GM18517 (cell line): ENCODE data around the gene ZNF519.
"Not testable (repeated sequence)": the region's sequence is repeated elsewhere in the genome, so short reads cannot be mapped to it uniquely, and the experiment has no call there.

ENCODE experiments used
- ATAC-seq: cut with Tn5 transposase; IDR thresholded peaks from one replicate; pipeline ENCODE4 v1.9.1; 2021; ENCODE audit warnings: mild to moderate bottlenecking, moderate library complexity; ENCODE audit not compliant: unreplicated experiment

ZNF519 gene

DNA sequence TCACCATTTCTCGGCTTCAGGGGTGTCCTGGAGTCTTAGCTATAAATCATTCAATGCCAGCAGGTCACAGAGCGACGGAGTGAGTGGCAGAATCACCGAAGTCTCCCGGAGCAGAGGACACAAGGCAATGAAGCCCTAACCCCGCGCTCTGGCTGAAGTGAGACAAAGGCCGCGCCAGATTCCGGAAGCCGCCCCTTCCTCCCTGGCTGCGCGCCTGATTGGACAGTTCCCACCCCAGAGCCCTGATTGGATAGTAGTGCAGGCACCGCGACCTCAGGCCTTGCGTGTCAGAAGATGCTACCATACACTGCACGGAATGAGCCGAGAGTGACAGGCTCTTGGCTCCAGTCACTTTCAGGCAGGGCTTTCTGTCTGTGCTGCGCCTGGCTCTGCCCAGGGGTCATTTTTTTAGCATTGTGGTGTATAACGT is at the start of gene ZNF519:
Gene ZNF519, minus strand, starts transcription at position 165 of the 430 bp plus-strand sequence. Its CDS starts 158 bp downstream, at position 7.
- ATAC-seq, result peak; percentile 100

DNA sequence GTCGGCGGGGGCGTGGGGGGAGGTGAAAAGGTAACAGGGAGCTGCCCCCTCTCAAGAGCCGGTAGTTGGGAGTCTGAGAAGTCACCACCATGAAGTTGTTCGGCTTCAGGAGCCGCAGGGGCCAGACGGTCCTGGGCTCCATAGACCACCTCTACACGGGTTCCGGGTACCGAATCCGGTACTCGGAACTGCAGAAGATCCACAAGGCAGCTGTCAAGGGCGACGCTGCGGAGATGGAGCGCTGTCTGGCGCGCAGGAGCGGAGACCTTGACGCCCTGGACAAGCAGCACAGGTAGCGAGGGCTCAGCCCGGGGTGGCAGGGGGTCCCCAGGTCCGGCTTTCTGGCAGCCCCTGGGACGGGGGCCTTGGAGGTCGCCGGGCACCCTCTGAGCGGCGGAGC is 47.1 kb upstream of the ZNF519 start:
- ATAC-seq, result no peak

DNA sequence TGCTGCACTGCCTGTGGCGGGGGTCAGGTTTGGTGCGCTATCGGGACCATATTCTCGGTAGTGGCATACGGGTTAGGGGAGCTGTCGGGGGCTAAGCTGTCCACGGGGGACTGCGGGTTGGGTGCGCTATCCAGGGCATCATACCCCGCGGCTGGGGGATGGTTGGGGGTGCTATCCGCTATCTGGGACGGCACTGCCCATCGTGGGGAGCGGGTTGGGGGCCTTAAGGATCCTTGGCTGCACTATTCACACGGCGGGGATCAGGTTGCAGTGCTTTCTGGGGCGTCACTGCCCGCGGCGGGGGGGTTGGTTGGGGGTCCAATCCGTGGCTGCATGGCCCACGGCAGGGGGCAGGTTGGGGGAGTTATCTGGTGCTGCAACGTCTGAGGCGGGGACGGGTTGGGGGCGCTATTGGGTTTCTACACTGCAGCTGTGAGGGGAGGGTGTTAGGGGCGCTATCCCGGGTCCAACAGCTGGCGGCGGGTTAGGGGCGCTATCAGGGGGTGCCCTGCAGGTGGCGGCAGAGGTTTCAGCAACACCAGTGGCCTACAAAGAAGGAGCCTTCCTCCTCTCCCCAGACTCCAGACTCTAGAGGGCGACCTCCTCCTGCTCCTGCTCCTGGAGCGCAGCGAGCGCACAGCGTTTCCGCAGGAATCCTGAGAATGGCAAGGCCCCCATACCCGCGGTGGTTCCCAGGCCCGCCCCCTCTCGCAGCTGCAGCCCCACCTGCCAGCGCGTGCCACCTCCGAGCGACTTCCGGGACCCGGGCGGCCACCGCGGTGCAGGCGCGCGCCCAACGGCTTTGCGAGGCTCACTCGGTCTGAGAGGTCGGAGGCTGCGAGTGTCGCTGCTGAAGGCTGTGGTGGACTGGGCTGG is 46.3 kb upstream of the ZNF519 start:
- peak; percentile 95 for ATAC-seq

DNA sequence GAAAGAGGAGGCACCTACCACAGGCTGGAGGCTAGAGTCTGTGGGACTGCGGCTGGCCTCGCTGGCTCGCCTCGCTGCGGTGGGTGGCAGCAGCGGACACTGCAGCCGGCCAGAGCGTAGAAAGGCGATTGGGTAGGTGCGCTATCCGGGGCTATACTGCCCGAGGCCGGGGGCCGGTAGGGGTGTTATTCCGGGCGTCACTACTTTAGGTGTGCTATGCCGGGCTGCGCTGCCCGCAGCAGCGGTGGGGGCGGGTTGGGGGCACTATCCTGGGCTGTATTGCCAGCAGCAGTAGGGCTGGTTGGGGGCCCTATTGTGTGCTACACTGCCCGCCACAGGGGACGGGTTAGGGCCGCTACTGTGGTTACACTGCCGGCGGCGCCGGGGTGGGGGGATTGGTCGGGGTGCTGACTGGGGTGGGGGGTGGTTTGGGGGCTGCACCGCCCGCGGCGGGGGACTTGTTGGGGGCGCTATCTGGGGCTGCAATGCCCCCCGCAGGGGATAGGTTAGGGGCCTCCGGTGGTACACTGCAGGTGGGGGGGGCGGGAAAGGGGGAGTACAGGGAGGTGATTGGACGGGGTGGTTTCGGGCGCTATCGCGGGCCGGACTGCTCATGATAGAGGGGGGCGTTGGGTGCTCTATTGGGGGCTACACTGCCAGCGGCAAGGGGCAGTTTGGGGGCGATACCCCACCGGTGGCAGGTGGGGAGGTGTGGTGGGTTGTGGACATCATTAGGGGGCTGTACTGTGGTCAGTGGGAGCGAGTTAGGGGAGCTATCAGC is 45.5 kb upstream of the ZNF519 start:
- ATAC-seq, result not testable (repeated sequence)

DNA sequence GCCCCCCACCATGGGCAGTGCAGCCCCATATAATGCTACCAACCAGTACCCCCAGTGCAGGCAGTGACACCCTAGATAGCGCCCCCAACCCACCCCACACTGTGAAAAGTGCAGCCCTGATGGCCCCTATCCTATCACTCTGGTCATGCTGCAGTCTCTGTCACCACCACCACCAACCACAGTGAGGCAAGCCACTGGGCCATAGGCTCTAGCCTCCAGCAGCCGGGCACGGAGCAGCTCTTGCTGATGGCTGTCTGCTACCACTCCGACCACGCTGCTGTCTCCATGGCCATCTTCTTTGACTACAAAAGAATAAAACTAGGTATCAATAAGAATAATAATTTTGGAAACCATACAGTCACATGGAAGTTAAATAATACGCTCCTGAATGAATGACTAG is 43.2 kb upstream of the ZNF519 start:
- not testable (repeated sequence) for ATAC-seq

DNA sequence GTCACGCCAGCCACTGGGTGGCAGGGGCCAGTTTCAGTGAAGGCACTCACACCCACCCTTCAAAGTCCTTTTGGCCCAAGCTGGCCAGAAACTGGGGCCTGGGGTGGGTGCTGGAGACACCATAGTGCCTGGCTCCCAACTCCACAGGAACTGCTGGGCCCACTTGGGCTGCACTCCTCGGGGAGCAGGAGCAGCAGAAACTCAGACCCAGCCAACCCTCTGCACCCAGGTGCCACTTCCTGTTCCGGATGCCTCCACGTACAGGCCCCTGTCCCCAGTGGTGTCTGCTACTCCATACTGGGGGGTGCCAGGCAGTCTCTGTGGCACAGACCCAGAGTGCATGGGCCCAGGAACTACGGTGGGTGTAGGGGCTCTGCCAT is 42.5 kb upstream of the ZNF519 start:
- ATAC-seq, result no peak

DNA sequence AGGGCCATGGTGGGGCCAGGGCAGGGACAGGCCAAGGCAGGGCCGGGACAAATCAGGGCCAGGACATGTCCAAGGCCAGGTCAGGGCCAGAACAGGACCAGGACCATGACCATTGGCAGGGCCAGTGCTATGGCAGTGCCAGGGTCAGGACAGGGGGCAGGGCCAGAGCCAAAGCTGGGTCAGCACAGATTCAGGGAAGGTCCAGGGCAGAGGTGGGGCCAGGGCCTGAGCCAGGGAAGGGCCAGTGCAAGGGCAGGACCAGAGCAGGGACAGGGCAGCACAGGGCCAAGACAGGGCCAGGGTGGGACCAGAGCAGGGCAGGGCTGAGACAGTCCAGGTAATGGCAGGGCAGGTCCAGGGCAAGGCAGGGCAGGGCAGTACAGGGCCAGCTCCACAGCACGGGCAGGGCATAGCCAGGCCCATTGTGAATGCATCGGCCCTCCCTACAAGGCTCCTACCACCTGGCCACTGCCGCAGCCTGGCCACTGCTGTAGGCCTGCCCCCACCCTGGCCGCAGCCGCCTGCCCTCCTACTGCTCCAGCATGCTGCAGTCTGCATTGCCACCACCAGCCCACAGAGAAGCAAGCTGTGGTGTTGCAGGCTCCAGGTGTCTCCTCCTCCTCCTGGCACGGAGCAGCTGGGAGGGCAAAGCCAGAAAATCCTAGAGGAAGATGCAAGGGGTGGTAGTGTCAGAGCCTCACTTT is 41.9 kb upstream of the ZNF519 start:
- ATAC-seq, result not testable (repeated sequence)

DNA sequence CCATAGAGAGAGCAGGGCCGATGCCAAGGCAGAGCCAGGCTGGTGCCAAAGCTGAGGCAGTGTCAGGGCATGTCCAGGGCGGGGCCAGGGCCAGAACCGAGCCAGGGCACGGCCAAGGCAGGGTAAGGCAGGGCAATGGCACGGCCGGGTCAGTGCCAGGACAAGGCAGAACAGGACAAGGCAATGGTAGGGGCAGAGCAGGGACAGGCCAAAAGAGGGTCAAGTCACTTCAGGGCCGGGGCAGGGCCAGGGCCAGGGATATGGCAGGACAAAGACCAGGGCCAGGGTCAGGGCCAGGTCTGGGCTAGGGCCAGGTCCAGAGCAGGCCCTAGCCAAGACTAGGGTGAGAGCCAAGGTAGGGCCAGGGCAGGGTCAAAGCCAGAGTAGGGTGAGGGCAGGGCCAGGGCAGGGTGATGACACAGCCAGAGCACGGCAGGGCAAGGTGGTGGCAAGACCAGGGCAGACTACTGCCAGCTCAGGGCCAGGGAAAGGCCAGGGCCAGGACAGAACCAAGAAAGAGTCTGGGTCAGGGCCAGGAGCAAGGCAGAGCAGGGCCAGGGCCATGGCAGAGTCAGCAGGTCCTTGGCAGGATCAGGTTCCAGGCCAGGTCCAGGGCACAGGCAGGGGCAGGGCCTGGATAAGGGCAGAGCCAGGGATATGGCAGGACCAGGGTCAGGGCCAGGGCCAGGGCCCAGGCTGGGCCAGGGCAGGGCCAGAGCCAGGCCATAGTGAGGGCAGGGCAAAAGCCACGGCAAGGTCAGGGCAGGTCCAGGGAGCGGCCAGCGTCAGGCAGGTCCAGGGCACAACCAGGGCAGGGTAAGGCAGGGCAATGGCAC is 41.1 kb upstream of the ZNF519 start:
- ATAC-seq, result not testable (repeated sequence)

DNA sequence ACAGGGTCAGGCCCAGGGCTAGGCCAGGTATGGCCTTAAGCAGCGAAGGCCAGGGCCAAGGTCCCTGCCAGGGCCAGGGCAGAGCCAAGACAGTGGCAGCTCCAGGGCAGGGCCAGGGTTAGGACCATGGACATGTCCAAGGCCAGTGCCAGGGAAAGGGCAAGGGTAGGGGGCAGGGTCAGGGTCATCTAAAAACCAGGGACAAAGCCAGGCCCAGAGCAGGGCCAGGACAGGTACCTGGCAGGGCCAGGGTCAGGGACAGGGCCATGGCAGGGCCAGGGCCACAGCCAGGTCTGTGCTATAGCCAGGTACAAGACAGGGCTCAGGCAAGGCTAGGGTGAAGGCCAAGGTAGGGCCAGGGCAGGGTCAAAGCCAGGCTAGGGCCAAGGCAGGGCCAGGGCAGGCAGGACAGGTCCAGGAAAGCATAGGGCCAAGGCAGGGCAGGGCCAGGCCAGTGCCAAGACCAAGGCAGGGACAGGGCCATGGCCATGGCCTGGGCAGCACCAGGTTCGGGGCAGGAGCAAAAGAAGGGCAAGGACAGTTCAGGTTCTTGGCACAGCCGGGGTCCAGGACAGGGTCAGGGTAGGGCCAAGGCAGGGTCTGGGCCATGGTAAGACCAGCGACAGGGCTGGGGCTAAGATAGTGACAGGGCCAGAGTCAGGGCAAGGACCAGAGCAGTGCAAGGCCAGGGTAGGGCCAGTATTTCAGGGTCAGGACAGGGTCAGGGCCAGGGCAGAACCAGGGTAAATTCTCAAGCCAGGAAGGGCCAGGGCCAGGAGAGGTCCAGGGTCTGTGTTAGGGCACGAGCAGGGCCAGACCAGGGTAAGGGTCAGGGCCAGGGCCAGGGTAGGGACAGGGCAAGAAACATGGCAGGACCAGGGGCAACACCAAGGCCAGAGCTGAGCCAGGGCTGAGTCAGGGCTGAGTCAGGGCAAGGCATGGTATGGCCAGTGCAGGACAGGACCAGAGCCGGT is 40.2 kb upstream of the ZNF519 start:
- ATAC-seq, result not testable (repeated sequence)

DNA sequence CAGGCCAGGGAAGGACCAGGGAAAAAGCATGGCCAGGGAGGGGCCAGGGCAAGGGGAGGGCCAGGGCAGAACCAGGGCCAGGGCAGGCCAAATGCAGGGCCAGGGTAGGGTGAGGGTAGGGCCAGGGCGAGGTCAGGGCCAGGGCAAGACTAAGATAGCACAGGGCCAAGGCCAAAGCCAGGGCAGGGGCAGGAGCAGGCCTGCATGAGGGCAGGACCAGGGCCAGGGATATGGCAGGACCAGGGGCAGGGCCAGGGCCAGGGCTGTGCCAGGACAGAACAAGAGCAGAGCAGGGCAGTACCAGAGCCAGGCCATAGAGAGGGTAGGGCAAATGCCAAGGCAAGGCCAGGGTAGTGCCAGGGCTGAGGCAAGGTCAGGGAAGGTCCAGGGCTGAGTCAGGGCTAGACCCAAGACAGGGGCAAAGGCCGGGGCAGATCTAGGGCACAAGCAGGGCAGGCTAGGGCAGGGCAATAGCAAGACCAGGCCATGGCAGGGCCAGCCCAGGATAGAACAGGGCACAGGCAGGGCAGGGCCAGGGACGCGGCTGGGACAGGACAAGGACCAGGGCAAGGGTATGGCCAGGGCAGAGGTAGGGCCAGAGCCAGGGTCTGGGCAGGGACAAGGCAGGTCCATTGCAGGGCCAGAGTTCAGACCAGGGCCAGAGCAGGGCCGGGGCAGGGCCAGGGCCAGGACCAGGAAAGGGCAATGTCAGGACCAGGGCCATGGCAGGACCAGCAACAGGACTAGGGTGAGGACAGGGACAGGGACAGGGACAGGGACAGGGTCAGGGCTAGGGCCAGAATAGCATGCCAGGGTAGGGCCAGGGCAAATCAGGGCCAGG is 39.3 kb upstream of the ZNF519 start:
- ATAC-seq, result not testable (repeated sequence)

DNA sequence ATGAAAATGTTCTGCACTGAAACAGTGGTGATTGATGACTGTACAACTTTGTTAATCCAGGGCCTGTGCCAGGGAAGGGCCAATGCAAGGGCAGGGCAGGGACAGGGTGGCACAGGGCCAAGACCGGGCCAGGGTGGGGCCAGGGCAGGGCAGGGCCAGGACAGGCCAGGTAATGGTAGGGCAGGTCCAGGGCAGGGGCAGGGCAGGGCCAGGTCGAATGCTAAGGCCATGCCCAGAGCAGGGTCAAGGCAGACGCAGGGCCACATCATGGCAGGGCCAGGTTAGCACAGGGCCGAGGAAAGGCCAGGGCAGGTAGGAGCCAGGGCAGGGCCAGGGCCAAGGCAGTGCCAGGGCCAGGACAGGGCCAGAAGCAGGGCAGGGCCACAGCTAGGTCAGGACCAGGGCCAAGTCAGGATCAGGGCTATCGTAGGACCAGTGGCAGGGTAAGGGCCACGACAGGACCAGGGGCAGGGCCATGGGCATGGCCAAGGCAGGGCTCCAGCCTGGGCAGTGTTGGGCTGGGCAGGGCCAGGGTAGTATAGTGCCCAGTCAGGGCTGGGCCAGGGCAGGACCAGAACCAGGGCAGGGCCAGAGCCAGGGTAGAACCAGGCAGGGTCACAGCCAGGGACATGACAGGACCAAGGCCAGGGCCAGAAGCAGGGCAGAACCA is 38.3 kb upstream of the ZNF519 start:
- not testable (repeated sequence) for ATAC-seq

DNA sequence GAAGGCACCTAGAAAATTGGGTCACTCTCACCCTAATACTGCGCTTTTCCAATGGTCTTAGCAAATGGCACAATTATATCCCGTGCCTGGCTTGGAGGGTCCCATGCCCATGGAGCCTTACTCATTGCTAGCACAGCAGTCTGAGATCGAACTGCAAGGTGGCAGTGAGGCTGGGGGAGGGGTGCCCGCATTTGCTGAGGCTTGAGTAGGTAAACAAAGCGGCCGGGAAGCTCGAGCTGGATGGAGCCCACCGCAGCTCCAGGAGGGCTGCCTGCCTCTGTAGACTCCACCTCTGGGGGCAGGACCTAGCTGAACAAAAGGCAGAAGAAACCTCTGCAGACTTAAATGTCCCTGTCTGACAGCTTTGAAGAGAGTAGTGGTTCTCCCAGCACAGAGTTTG is 30.7 kb upstream of the ZNF519 start:
- ATAC-seq, result not testable (repeated sequence)

DNA sequence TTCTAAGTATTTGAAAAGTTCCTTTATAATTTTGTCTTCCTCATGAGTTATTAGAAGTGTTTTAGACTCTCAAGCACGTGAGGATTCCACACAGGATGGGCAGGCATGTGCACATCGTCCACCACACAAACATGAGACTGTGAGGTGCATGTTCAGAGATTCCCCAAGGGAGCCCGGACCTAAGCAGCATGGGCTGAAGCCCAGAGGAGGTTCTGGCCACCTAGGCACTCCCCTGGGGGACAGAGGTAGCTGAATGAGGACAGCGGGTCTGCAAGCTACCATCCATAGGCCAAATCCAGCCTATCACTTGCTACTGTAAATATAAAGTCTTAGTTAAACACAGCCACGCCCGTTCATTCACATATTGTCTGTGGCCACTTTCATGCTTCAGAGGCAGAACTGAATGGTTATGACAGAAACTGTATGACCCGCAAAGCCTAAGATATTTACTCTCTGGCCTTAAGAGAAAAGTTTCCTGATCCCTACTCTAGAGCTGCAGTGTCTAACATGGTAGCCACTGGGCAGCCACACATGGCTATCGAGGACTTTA is 19.4 kb upstream of the ZNF519 start:
- not testable (repeated sequence) for ATAC-seq

DNA sequence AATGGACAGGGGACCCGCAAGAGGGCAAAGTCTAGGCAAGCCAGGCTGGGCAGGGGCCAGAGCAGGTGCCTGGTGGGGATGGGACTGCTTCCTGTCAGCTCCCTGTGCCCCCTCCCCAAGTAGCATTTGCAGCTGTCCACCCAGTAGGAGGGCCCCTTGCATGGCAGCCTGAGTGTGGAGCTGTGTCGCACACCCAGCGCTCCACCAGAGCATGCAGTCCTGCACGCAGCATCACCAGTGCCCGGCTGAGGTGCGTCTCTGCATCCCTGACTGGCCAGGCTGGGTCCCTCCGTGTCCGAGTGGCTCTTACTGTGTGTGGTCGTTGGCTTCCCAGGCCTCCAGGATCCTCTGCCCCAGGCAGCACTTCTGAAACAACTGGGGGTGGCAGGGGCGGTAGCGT is 18.5 kb upstream of the ZNF519 start:
- not testable (repeated sequence) for ATAC-seq

DNA sequence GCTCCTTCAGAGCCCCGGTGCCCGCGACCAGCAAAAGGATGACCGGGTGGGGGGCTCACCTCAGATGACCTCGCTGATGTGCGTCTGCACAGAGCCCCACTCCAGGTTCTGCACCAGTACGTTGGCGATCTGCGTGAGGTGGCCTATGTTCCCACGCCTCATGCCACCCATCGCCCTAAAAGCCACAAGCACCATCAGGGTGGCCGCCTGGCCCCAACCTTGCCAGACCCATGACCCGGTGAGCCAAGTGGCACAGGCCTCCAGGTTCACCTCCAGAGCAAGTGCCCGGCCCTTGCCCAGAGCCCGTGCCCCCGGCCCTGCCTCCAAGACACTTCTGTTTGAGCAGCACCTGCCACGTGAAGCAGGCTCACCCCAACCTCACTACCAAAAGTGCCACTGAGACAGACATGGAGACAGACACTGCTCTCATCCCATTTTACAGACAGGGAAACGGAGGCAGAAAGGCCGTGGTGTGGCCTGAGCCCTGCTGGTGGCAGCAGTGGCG is 17.7 kb upstream of the ZNF519 start:
- not testable (repeated sequence) for ATAC-seq

DNA sequence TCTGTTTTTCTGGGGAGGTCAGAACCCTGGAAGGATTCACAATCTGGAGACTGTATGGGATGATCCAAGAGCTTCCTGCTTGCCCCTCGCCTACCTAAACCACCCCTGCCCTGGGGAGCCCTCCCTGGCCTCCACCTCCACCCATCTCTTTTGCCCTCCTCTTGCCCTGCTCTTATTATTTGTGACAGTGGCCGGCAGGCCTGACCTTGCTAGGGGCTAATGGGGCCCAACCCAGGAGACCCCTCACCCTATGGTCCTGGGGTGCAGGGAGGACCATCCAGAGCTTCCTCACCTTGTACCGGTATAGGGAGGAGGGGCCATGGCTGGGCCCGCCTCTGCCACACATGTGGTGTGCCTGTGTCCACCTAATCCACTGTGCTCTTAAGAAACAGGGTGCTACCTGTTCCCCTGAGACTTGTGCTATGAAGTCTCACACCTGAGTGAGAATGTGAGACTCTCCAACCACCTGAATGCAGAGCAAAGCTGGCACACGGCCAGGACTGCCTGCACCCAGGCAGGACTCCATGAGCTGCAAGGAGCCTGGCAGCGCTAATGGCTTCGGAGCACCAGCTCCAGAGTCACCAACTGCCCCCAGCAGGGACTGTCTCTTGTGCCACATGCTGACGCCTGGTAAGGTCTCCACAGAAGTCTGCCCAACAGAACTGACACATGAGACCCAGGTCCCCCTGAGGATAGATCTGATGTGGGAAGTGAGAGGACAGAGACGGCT is 17.1 kb upstream of the ZNF519 start:
- ATAC-seq, result not testable (repeated sequence)
